ENCODE results near the gene LAMA2. TPM values are rescaled to one million over a fixed set of nuclear protein-coding genes. Genes with fewer than 3 reads are reported as not detected.

The LAMA2 gene
- total and polyA plus RNA-seq, 2 donors from 2014 or later, result 2.2 to 20.8 TPM

GRCh38 chr6:128919412-128920180, 36.7 kb downstream of the LAMA2 start:
- H3K36me3 ChIP-seq (ENCODE audit: control insufficient read depth in 2 of 3, insufficient read depth in 3 of 3, low read length in 3 of 3), result no peaks in the 10 kb centered on the region
- no peak overlapping the region for H3K9ac ChIP-seq (ENCODE audit: low read length in 3 of 3)
- no peak overlapping the region for H3K4me3 ChIP-seq (ENCODE audit: low read length in 3 of 3)
- no peaks in the 10 kb centered on the region for H3K9me3 ChIP-seq (ENCODE audit: control insufficient read depth in 2 of 3, insufficient read depth in 1 of 3, low read length in 3 of 3)
- no peak overlapping the region for H3K27ac ChIP-seq (ENCODE audit: low read depth in 2 of 2, low read length in 2 of 2)
- no peak for TF ChIP-seq CTCF (IDR thresholded peaks at IDR 0.05; ENCODE audit: borderline replicate concordance, extremely low read depth, insufficient read depth)
- no peak for DNase-seq
- intact Hi-C loops (cut with DNase I), result no loop called here
- H3K27me3 ChIP-seq (ENCODE audit: control insufficient read depth, insufficient read depth, low read length), result no peaks in the 10 kb centered on the region
- no peak for FAIRE-seq
- no peaks in the 10 kb centered on the region for H3K4me1 ChIP-seq (ENCODE audit: control insufficient read depth in 2 of 3, insufficient read depth in 2 of 3, low read depth in 1 of 3, low read length in 3 of 3)

GRCh38 chr6:128925765-128926164, 42.8 kb downstream of the LAMA2 start:
- Histone ChIP-seq H3K4me1 (ENCODE audit: control insufficient read depth in 2 of 3, insufficient read depth in 2 of 3, low read depth in 1 of 3, low read length in 3 of 3) (no peaks in the 10 kb centered on the region), H3K9me3 (ENCODE audit: control insufficient read depth in 2 of 3, insufficient read depth in 1 of 3, low read length in 3 of 3) (no peaks in the 10 kb centered on the region), H3K4me3 (ENCODE audit: low read length in 3 of 3) (no peak overlapping the region), H3K27me3 (ENCODE audit: control insufficient read depth, insufficient read depth, low read length) (no peaks in the 10 kb centered on the region), H3K27ac (ENCODE audit: low read depth in 2 of 2, low read length in 2 of 2) (no peak overlapping the region), H3K36me3 (ENCODE audit: control insufficient read depth in 2 of 3, insufficient read depth in 3 of 3, low read length in 3 of 3) (no peaks in the 10 kb centered on the region), H3K9ac (ENCODE audit: low read length in 3 of 3) (no peak overlapping the region)
- no peak for TF ChIP-seq CTCF (IDR thresholded peaks at IDR 0.05; ENCODE audit: borderline replicate concordance, extremely low read depth, insufficient read depth)
- no peak for DNase-seq
- intact Hi-C loops (cut with DNase I), result no loop called here
- FAIRE-seq, result no peak

- no peak overlapping the region for H3K27ac ChIP-seq (ENCODE audit: low read depth in 2 of 2, low read length in 2 of 2)
- DNase-seq, result peak in 2 of 5 donors; percentile 2 to 47
- TF ChIP-seq CTCF (IDR thresholded peaks at IDR 0.05; ENCODE audit: borderline replicate concordance, extremely low read depth, insufficient read depth), result no peak
- no peak overlapping the region for H3K4me3 ChIP-seq (ENCODE audit: low read length in 3 of 3)
- H3K4me1 ChIP-seq (ENCODE audit: control insufficient read depth in 2 of 3, insufficient read depth in 2 of 3, low read depth in 1 of 3, low read length in 3 of 3), result no peaks in the 10 kb centered on the region
- H3K9ac ChIP-seq (ENCODE audit: low read length in 3 of 3), result no peak overlapping the region
- no peaks in the 10 kb centered on the region for H3K9me3 ChIP-seq (ENCODE audit: control insufficient read depth in 2 of 3, insufficient read depth in 1 of 3, low read length in 3 of 3)
- no peaks in the 10 kb centered on the region for H3K27me3 ChIP-seq (ENCODE audit: control insufficient read depth, insufficient read depth, low read length)
- intact Hi-C loops (cut with DNase I), result no loop called here
- no peaks in the 10 kb centered on the region for H3K36me3 ChIP-seq (ENCODE audit: control insufficient read depth in 2 of 3, insufficient read depth in 3 of 3, low read length in 3 of 3)
- FAIRE-seq, result no peak
Observed at GRCh38 chr6:128929869-128930268, 46.9 kb downstream of the LAMA2 start.

All from kidney (tissue), 14 donors.